Colonic mucosa (tissue), 4 donors: ENCODE results near the gene SHROOM4. TPM values are rescaled to one million over a fixed set of nuclear protein-coding genes. Genes with fewer than 3 reads are reported as not detected.

Source experiments
- DNase-seq: peaks from one replicate; pipeline ENCODE4 v3.0.0-alpha.2; 2020
- H3K27ac ChIP-seq: fragments of 200-600 bp; one replicate; pipeline ENCODE4 v1.8.0; 2021
- H3K27me3 ChIP-seq: fragments of 200-600 bp; one replicate; pipeline ENCODE4 v1.8.0; 2021
- H3K36me3 ChIP-seq: fragments of 200-600 bp; one replicate; pipeline ENCODE4 v1.8.0; 2021
- H3K4me1 ChIP-seq: fragments of 200-600 bp; one replicate; pipeline ENCODE4 v1.8.0; 2021; ENCODE audit warnings: mild to moderate bottlenecking
- H3K4me3 ChIP-seq: fragments of 200-600 bp; one replicate; pipeline ENCODE4 v1.8.0; 2021
- H3K9ac ChIP-seq, 2 donors: one replicate each; pipeline ENCODE4 v1.7.0; 2013; ENCODE audit warnings: control low read depth in 2 of 2, low read depth in 2 of 2, low read length in 2 of 2
- H3K9me3 ChIP-seq: fragments of 200-600 bp; one replicate; pipeline ENCODE4 v1.8.0; 2021
- CTCF ChIP-seq: fragments of 200-600 bp; IDR thresholded peaks from one replicate; pipeline ENCODE4 v1.8.0; 2022; ENCODE audit warnings: antibody characterized with exemption, mild to moderate bottlenecking
- intact Hi-C: fragments of 100-400 bp; cut with DNase I; formaldehyde crosslinking; loops from one replicate; pipeline ENCODE4 v1.14.1; 2022
- total RNA-seq, 2 donors: library from RNA; stranded (reverse); fragmentation: NEBNext Ultra II Directional in 1 of 2; extraction: Animal tissue kit (Norgen Biotek cat#: 25700) in 1 of 2; gene quantifications; one replicate each; pipeline ENCODE4 v1.2.1, GENCODE V29; 2021
- donor health status: healthy.
- donor health status: DM: no; HTN: no; CAD: no.
- donor health status: DM: no; HTN: no; CAD: no.

Gene SHROOM4
- total RNA-seq, 2 donors from 2014 or later: 2.2 to 3.3 TPM

- peak; percentile 27 for DNase-seq
- Histone ChIP-seq H3K27me3 (no peaks in the 10 kb centered on the region), H3K4me1 (no peaks in the 10 kb centered on the region), H3K4me3 (peak overlapping the region; percentile 39), H3K9me3 (no peaks in the 10 kb centered on the region), H3K27ac (peak overlapping the region; percentile 50), H3K36me3 (no peaks in the 10 kb centered on the region), H3K9ac (peak overlapping the region; percentile 49 to 70)
- intact Hi-C loops: no loop called here
- TF ChIP-seq CTCF: no peak
Observed at GRCh38 chrX:50812995-50813842, 775 bp downstream of the SHROOM4 start.

- DNase-seq: no peak
- intact Hi-C loops: no loop called here
Observed at GRCh38 chrX:50805276-50805675, 8.7 kb downstream of the SHROOM4 start.

GRCh38 chrX:50801135-50801534, 12.9 kb downstream of the SHROOM4 start:
- H3K36me3 ChIP-seq: no peaks in the 10 kb centered on the region
- H3K27ac ChIP-seq: no peak overlapping the region
- intact Hi-C loops: no loop called here
- no peak overlapping the region for H3K9ac ChIP-seq
- no peak for TF ChIP-seq CTCF
- no peaks in the 10 kb centered on the region for H3K27me3 ChIP-seq
- peak; percentile 29 for DNase-seq
- H3K9me3 ChIP-seq: no peaks in the 10 kb centered on the region
- no peaks in the 10 kb centered on the region for H3K4me1 ChIP-seq
- H3K4me3 ChIP-seq: no peak overlapping the region

More at GRCh38 chrX:50805276-50805675, 8.7 kb downstream of the SHROOM4 start:
- Histone ChIP-seq H3K9me3 (no peaks in the 10 kb centered on the region), H3K36me3 (no peaks in the 10 kb centered on the region), H3K4me1 (no peaks in the 10 kb centered on the region), H3K9ac (no peak overlapping the region), H3K27me3 (no peaks in the 10 kb centered on the region), H3K27ac (no peak overlapping the region), H3K4me3 (no peak overlapping the region)
- TF ChIP-seq CTCF: no peak

DNA sequence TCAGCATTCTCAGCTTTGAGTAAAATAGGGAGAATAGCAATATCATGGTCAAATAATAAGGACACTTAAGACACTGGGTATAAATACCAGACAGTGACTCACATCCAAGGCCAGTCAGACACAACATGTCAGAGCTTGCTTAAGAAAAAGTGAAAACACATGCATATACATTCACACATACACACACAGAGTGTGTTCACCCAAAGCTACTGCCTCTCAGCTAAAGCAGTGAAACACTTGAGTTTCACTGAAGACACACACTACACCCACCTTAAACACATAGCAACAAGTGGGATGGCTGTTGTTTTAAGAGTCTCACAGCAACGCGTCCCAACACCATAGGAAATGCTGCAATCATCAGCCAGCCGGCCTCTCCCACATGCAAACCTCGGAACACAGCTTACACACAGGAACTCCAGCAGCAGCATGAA, 14.4 kb downstream of the SHROOM4 start:
- no peak for DNase-seq
- intact Hi-C loops: no loop called here
- Histone ChIP-seq H3K27me3 (no peaks in the 10 kb centered on the region), H3K4me1 (no peaks in the 10 kb centered on the region), H3K4me3 (no peak overlapping the region), H3K36me3 (no peaks in the 10 kb centered on the region), H3K27ac (no peak overlapping the region), H3K9ac (no peak overlapping the region), H3K9me3 (no peaks in the 10 kb centered on the region)
- no peak for TF ChIP-seq CTCF

DNA sequence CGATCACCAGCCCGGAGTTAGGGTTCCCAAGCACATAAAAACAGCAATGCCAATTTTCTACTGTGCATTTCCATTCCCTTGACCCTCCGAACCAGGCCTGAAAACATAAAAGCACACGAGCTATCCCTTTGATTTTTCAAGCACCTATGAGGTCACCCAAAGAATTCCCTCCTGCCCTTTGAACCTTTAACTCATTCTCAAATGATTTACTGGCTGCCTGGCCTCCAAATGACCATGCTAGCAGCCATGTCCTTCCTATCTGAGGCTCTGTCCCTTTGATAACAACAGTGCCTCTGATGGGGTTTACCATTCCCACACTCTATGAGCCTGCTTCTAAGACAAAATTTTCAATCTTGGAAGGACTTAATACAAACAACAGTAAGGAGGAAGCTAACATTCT, 15.2 kb downstream of the SHROOM4 start:
- Histone ChIP-seq H3K4me1 (no peaks in the 10 kb centered on the region), H3K9me3 (no peaks in the 10 kb centered on the region), H3K9ac (no peak overlapping the region), H3K4me3 (no peak overlapping the region), H3K36me3 (no peaks in the 10 kb centered on the region), H3K27me3 (no peaks in the 10 kb centered on the region), H3K27ac (no peak overlapping the region)
- TF ChIP-seq CTCF: no peak
- no peak for DNase-seq
- intact Hi-C loops: no loop called here
